Cardiac muscle cell (in vitro differentiated cells and primary cell): ENCODE data around the gene SMIM35. TPM values are rescaled to one million over a fixed set of nuclear protein-coding genes. Genes with fewer than 3 reads are reported as not detected.
A peak's percentile ranks its signal among the peaks of the same experiment; 100 is the strongest.

Experiments
- DNase-seq, 2 donors: peaks; one replicate each; pipeline versions ENCODE4 v3.0.0 to v3.0.0-alpha.2; 2010 to 2017; ENCODE audit warnings: low read depth in 1 of 2, low spot score in 1 of 2
- H3K27ac ChIP-seq: fragments of 200-600 bp; sonication (generic); 2 replicates; pipeline ENCODE4 v1.5.1; 2016
- H3K27me3 ChIP-seq: fragments of 200-600 bp; sonication (generic); 2 replicates; pipeline ENCODE4 v1.6.0; 2016; ENCODE audit warnings: control low read depth
- H3K36me3 ChIP-seq: fragments of 200-600 bp; sonication (generic); 2 replicates; pipeline ENCODE4 v1.5.1; 2016; ENCODE audit warnings: control low read depth
- H3K4me1 ChIP-seq: fragments of 200-600 bp; sonication (generic); 2 replicates; pipeline ENCODE4 v1.8.1; 2017; ENCODE audit warnings: low read depth, mild to moderate bottlenecking, mixed run types
- H3K4me3 ChIP-seq: fragments of 200-600 bp; sonication (generic); 2 replicates; pipeline ENCODE4 v1.5.1; 2016; ENCODE audit warnings: mild to moderate bottlenecking
- H3K9me3 ChIP-seq: fragments of 200-600 bp; sonication (generic); 2 replicates; pipeline ENCODE4 v1.5.1; 2017; ENCODE audit warnings: low read depth, mild to moderate bottlenecking, control low read depth
- polyA plus RNA-seq: library from polyadenylated mRNA; unstranded; fragments of >200 nt; fragmentation: Nextera tagmentation; extraction: Ambion mirVana; gene quantifications from 2 replicates; pipeline ENCODE4 v1.2.1, GENCODE V29; 2016
- total RNA-seq: library from RNA; depleted of rRNA; stranded (reverse); fragments of >200 nt; gene quantifications from 2 replicates; pipeline ENCODE4 v1.2.3, GENCODE V29; 2016
- TF ChIP-seq, protein P1 (sequence below): IDR thresholded peaks from 2 replicates; pipeline ENCODE4 v1.5.1; 2012; ENCODE audit warnings: low read depth, mild to moderate bottlenecking, low read length

SMIM35 gene
- total and polyA plus RNA-seq, 2 experiments from 2014 or later, result not detected

DNA sequence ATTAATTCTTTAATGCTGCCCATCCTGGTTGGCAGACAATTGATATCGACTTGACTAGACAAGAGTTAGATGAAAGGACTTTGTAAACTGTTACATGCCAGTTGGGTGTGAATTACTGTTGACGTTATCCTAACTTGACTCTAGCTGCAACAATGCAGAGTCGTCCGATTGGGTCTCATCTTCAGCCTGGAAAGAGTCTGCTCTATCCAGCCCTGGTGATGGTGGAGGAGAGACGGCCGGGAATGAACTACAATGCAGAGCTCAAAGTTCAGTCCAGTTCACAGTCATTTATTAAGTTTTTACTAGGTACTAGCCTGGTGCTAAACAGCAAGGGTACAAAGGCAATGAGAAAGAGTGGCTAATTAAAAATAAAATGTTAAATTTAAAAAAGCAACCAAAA is 4.9 kb upstream of the SMIM35 start:
- Histone ChIP-seq H3K9me3 (no peaks in the 10 kb centered on the region), H3K27ac (no peak overlapping the region), H3K36me3 (no peaks in the 10 kb centered on the region), H3K27me3 (no peaks in the 10 kb centered on the region), H3K4me1 (no peaks in the 10 kb centered on the region), H3K4me3 (no peak overlapping the region)
- TF ChIP-seq, protein P1, sequence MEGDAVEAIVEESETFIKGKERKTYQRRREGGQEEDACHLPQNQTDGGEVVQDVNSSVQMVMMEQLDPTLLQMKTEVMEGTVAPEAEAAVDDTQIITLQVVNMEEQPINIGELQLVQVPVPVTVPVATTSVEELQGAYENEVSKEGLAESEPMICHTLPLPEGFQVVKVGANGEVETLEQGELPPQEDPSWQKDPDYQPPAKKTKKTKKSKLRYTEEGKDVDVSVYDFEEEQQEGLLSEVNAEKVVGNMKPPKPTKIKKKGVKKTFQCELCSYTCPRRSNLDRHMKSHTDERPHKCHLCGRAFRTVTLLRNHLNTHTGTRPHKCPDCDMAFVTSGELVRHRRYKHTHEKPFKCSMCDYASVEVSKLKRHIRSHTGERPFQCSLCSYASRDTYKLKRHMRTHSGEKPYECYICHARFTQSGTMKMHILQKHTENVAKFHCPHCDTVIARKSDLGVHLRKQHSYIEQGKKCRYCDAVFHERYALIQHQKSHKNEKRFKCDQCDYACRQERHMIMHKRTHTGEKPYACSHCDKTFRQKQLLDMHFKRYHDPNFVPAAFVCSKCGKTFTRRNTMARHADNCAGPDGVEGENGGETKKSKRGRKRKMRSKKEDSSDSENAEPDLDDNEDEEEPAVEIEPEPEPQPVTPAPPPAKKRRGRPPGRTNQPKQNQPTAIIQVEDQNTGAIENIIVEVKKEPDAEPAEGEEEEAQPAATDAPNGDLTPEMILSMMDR, result no peak
- no peak for DNase-seq

DNA sequence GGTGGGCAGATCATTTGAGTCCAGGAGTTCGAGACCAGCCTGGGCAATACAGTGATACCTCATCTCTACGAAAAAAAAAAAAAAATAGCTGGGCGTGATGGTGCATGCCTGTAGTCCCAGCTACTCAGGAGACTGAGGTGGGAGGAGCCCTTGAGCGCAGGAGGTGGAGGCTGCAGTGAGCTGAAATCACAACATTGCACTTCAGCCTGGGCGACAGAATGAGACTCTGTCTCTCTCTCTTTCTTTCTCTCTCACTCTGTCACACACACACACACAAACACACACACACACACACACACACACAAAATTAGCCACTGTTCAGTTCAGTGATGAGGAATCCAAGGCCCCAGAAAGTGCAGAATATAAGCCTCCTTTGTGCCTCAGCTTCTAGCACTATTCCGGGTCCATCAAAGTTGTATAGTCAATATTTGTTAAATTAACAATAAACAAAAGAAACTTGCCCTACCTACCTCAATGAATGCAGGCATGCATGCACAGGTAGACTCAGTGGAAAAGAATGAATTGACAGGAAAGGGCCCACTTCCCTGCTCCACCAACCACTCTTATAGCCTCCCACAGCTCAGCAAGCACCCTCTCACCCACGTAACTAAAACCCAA is 3.9 kb upstream of the SMIM35 start:
- Histone ChIP-seq H3K27ac (no peak overlapping the region), H3K36me3 (no peaks in the 10 kb centered on the region), H3K27me3 (no peaks in the 10 kb centered on the region), H3K4me3 (no peak overlapping the region), H3K4me1 (no peaks in the 10 kb centered on the region), H3K9me3 (no peaks in the 10 kb centered on the region)
- TF ChIP-seq, protein P1, result no peak
- DNase-seq, result no peak

DNA sequence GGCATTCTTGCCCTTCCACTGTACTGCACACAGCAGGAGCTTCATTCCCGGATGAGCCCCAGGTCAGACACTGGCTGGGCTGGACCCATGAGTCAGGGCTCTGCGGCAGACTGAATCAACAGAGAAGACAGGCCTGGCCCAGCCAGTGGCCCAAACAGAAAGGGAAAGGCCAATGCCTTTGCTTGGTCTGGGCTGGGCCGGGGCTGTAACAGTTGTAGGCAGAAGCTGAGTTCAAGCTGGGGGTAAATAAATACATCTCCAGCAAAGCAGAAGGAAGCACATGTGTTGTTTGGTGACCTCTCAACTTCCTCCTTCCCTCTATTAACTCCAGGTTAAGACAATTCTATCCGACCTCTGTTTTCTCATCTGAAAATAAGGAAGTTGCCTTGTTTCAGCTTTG is 1.8 kb upstream of the SMIM35 start:
- no peak overlapping the region for H3K4me3 ChIP-seq
- no peak for DNase-seq
- H3K9me3 ChIP-seq, result no peaks in the 10 kb centered on the region
- H3K27ac ChIP-seq, result no peak overlapping the region
- H3K36me3 ChIP-seq, result no peaks in the 10 kb centered on the region
- peaks cover 8% of the 10 kb centered on the region for H3K4me1 ChIP-seq
- no peaks in the 10 kb centered on the region for H3K27me3 ChIP-seq
- TF ChIP-seq, protein P1, result no peak

DNA sequence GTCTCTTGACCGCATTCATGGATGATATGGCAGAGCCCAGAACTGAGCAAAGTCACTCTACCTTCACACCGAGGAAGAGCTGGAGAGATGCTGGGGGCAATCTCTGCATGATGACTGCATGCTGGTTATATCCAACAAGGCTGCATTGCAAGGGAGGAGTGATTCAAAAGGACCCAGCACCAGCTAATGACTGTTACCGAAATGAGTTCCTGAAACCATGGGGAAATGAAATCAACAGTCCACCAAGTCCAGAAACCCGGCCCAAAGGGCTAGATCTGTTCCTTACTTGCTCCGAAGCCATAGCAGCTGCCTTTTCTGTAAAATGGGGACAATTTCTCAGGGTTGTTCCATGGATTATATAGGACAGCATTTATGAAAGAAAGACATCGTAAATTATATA is 1.2 kb upstream of the SMIM35 start:
- H3K27me3 ChIP-seq, result no peaks in the 10 kb centered on the region
- H3K4me3 ChIP-seq, result no peak overlapping the region
- no peaks in the 10 kb centered on the region for H3K9me3 ChIP-seq
- H3K27ac ChIP-seq, result no peak overlapping the region
- H3K4me1 ChIP-seq, result peaks cover 12% of the 10 kb centered on the region
- no peaks in the 10 kb centered on the region for H3K36me3 ChIP-seq
- DNase-seq, result no peak
- TF ChIP-seq, protein P1, result no peak

DNA sequence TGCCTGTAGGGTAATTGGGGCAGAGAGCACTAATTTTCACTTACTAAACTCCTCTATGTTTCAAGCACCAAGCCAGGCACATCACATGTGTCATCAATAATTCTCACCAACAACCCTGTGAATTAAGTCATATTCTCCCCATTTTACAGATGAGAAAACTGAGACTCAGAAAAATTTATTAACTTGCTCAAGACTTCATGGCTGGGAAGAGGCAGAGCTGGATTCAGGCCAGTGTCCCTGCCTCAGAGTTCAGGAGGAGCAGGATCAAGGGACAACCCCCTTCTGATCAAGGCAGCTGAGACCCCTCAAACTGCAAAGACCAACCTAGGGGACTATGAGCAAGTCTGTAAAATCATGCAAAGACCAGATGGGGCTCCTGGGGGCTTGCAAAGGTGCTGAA is 2.1 kb downstream of the SMIM35 start:
- TF ChIP-seq, protein P1, result no peak
- no peaks in the 10 kb centered on the region for H3K27me3 ChIP-seq
- peak overlapping the region; percentile 68 for H3K27ac ChIP-seq
- H3K4me3 ChIP-seq, result no peak overlapping the region
- H3K4me1 ChIP-seq, result peaks cover 19% of the 10 kb centered on the region
- DNase-seq, result no peak
- no peaks in the 10 kb centered on the region for H3K9me3 ChIP-seq
- no peaks in the 10 kb centered on the region for H3K36me3 ChIP-seq
